DND-41 (cell line): ENCODE results near the gene GJA5.

Experiments used
- ATAC-seq: fragments of 200-7000 bp; cut with Tn5 transposase; 3 replicates; pipeline ENCODE4 v1.9.1; 2021; ENCODE audit warnings: low read depth; ENCODE audit not compliant: insufficient read depth
- DNase-seq: peaks from one replicate; pipeline ENCODE4 v3.0.0-alpha.2; 2020
- H2AFZ ChIP-seq: 2 replicates; pipeline ENCODE4 v1.6.0; 2012; ENCODE audit warnings: low read depth, low read length
- H3K27ac ChIP-seq: 2 replicates; pipeline ENCODE4 v1.5.1; 2012; ENCODE audit warnings: low read length, inconsistent platforms
- H3K27me3 ChIP-seq: fragments of 200-600 bp; sonication (generic); 2 replicates; pipeline ENCODE4 v1.6.0; 2012; ENCODE audit warnings: low read length, mild to moderate bottlenecking, inconsistent platforms; ENCODE audit not compliant: insufficient read depth, poor library complexity
- H3K36me3 ChIP-seq: 2 replicates; pipeline ENCODE4 v1.5.1; 2012; ENCODE audit warnings: low read length, inconsistent platforms; ENCODE audit not compliant: insufficient read depth
- H3K4me1 ChIP-seq: 2 replicates; pipeline ENCODE4 v1.5.1; 2012; ENCODE audit warnings: mild to moderate bottlenecking, low read length; ENCODE audit not compliant: insufficient read depth
- H3K4me2 ChIP-seq: 2 replicates; pipeline ENCODE4 v1.6.0; 2012; ENCODE audit warnings: mild to moderate bottlenecking, moderate library complexity, low read length, inconsistent platforms; ENCODE audit not compliant: insufficient read depth
- H3K4me3 ChIP-seq, 2 experiments: fragments of 200-600 bp in 1 of 2; shearing (Covaris generic) in 1 of 2; 2 replicates each; pipeline ENCODE4 v1.5.1; 2012 to 2016; ENCODE audit warnings: inconsistent platforms in 2 of 2, low read length in 2 of 2, mild to moderate bottlenecking in 2 of 2, low read depth in 1 of 2, moderate library complexity in 1 of 2
- H3K79me2 ChIP-seq: 2 replicates; pipeline ENCODE4 v1.6.0; 2012; ENCODE audit warnings: low read length, inconsistent platforms; ENCODE audit not compliant: insufficient read depth
- H3K9ac ChIP-seq: 2 replicates; pipeline ENCODE4 v1.6.0; 2012; ENCODE audit warnings: low read depth, mild to moderate bottlenecking, inconsistent platforms, low read length, moderate library complexity
- H3K9me3 ChIP-seq: 2 replicates; pipeline ENCODE4 v1.5.1; 2012; ENCODE audit warnings: low read length, moderate library complexity, mild to moderate bottlenecking, inconsistent platforms; ENCODE audit not compliant: insufficient read depth, severe bottlenecking
- H4K20me1 ChIP-seq: 2 replicates; pipeline ENCODE4 v1.6.0; 2012; ENCODE audit warnings: low read length; ENCODE audit not compliant: insufficient read depth
- CTCF ChIP-seq: IDR thresholded peaks from 2 replicates; pipeline ENCODE4 v1.5.1; 2012; ENCODE audit warnings: borderline replicate concordance, low read length, moderate library complexity, mild to moderate bottlenecking; ENCODE audit not compliant: poor library complexity, severe bottlenecking; ENCODE audit errors: extremely low read depth
- EZH2 ChIP-seq: IDR thresholded peaks from 3 replicates; pipeline ENCODE4 v1.6.1; 2012; ENCODE audit warnings: borderline replicate concordance, low read depth, mild to moderate bottlenecking, moderate library complexity, low read length, inconsistent platforms; ENCODE audit not compliant: severe bottlenecking

GJA5 gene

DNA sequence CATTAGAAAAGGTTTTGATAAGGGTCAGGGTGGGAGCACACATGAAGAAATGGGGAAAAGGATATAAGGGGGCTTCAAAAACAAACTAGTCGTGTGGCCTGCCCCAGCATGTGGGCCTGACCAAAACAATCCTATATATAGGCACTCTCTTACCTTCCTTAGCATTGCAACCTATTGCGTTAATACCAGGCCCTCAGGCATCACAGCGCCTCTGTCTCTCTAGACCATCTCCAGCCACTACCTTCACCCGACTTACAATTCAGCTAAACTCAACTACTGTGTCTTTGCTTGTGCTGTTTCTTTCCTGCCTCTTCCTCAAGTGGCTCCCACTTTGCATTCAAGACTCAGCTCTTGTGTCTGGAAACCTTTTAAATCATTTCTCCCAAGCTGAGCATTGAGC is 47.0 kb upstream of the GJA5 start:
- TF ChIP-seq EZH2 (no peak), CTCF (no peak)
- Histone ChIP-seq H3K9ac (no peak overlapping the region), H3K9me3 (no peaks in the 10 kb centered on the region), H3K27ac (no peak overlapping the region), H3K4me1 (no peaks in the 10 kb centered on the region), H3K36me3 (no peaks in the 10 kb centered on the region), H3K79me2 (no peaks in the 10 kb centered on the region), H2AFZ (no peak overlapping the region), H3K4me3 (no peak overlapping the region), H4K20me1 (no peaks in the 10 kb centered on the region), H3K27me3 (no peaks in the 10 kb centered on the region), H3K4me2 (no peak overlapping the region)
- ATAC-seq (no peak), DNase-seq (no peak)

DNA sequence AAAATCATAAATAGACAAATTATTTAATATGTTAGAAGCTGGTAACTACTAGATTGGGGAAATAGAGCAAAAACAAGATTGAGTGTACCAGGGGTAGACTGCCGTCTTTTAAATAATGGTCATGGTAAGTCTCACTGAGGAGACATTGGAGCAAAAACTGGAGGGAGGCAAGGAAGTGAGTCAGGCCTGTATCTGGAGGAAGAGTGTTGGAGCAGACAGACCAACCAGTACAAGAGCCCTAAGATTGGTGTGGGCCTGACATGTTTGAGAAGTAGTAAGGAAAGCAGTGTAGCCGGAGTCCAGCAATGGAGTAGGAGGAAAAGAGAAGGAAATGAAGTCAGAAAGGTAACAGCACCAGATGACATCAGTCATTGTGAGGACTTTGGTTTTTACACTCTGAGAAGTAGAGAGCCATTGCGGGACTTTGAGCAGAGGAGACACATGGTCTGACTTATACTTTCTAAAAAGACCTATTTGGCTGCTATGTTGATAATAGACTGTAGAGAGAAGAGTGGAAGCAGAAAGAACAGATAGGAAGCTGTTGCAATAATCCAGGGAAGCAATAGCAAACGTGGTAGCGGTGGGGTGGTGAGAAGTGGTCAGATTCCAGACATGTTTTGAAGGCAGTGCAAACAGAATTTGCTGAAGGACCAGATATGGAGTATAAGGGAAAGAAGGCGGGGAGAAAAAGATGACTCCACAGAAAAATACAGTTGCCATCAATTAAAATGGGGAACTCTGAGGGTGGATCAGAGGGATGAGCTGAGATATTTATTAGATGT is 44.7 kb upstream of the GJA5 start:
- no peaks in the 10 kb centered on the region for H4K20me1 ChIP-seq
- no peaks in the 10 kb centered on the region for H3K79me2 ChIP-seq
- H3K4me2 ChIP-seq = no peak overlapping the region
- no peaks in the 10 kb centered on the region for H3K36me3 ChIP-seq
- no peak overlapping the region for H3K9ac ChIP-seq
- no peak overlapping the region for H2AFZ ChIP-seq
- no peaks in the 10 kb centered on the region for H3K27me3 ChIP-seq
- H3K4me1 ChIP-seq = no peaks in the 10 kb centered on the region
- ATAC-seq (no peak), DNase-seq (no peak)
- H3K9me3 ChIP-seq = no peaks in the 10 kb centered on the region
- H3K27ac ChIP-seq = no peak overlapping the region
- H3K4me3 ChIP-seq = no peak overlapping the region
- TF ChIP-seq CTCF (no peak), EZH2 (no peak)

- Histone ChIP-seq H3K4me1 (no peaks in the 10 kb centered on the region), H3K4me2 (no peak overlapping the region), H3K36me3 (no peaks in the 10 kb centered on the region), H3K27ac (no peak overlapping the region), H3K4me3 (no peak overlapping the region), H3K27me3 (no peaks in the 10 kb centered on the region), H3K79me2 (no peaks in the 10 kb centered on the region), H3K9me3 (no peaks in the 10 kb centered on the region), H2AFZ (no peak overlapping the region), H4K20me1 (no peaks in the 10 kb centered on the region), H3K9ac (no peak overlapping the region)
- ATAC-seq = no peak
- DNase-seq = no peak
- TF ChIP-seq EZH2 = no peak
- TF ChIP-seq CTCF = no peak
These were observed 40.4 kb upstream of the GJA5 start for GRCh38 chr1:147800804-147801203.
